ENCODE data around the gene C15orf61. TPM values are rescaled to one million over a fixed set of nuclear protein-coding genes. Genes with fewer than 3 reads are reported as not detected.

Gene C15orf61
- 4.5 TPM for total RNA-seq (ENCODE audit: unreplicated experiment)
- long read RNA-seq, full-length matches to known transcripts: 10 of 10 reads
- long read RNA-seq, partial matches to known transcripts: 0 of 10 reads
- long read RNA-seq, other reads (novel, unspliced or antisense): 0 of 10 reads

DNA sequence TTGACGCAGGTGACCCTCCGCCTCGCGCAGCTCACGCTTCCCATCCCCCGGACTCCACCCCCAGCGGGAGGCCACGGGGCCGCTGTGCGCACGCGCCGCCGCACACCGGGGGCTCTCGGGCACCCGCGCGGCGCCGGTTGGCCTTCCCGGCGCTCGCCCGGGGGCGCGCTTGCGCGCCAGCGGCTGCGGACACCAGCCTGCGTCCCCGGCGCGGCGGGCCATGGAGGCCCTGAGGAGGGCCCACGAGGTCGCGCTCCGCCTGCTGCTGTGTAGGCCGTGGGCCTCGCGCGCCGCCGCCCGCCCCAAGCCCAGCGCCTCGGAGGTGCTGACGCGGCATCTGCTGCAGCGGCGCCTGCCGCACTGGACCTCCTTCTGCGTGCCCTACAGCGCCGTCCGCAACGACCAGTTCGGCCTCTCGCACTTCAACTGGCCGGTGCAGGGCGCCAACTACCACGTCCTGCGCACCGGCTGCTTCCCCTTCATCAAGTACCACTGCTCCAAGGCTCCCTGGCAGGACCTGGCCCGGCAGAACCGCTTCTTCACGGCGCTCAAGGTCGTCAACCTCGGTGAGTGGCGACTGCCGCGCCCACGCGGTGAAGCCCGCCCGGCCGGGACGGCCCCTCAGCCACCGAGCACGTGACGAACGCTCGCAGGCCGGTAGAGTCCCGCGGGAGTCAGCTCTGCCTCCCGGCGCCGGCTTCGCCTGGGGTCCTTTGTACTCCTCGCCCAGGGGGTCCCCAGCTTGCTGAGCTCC, at the start of gene C15orf61:
C15orf61 (plus strand) TSS at position 103 of the 754 bp plus-strand sequence; CDS start at position 221, 118 bp downstream.
- Mint-ChIP-seq H3K4me1 (ENCODE audit: unreplicated experiment) (peaks cover 13% of the 10 kb centered on the region), H3K4me3 (ENCODE audit: unreplicated experiment) (peak within 1 kb of the TSS; percentile 91), H3K36me3 (ENCODE audit: low read depth, unreplicated experiment) (no peaks in the 10 kb centered on the region), H3K9me3 (ENCODE audit: unreplicated experiment) (no peaks in the 10 kb centered on the region), H3K27me3 (ENCODE audit: unreplicated experiment) (no peaks in the 10 kb centered on the region), H3K27ac (ENCODE audit: unreplicated experiment) (peak within 1 kb of the TSS; percentile 32)
- TF ChIP-seq, protein P1, sequence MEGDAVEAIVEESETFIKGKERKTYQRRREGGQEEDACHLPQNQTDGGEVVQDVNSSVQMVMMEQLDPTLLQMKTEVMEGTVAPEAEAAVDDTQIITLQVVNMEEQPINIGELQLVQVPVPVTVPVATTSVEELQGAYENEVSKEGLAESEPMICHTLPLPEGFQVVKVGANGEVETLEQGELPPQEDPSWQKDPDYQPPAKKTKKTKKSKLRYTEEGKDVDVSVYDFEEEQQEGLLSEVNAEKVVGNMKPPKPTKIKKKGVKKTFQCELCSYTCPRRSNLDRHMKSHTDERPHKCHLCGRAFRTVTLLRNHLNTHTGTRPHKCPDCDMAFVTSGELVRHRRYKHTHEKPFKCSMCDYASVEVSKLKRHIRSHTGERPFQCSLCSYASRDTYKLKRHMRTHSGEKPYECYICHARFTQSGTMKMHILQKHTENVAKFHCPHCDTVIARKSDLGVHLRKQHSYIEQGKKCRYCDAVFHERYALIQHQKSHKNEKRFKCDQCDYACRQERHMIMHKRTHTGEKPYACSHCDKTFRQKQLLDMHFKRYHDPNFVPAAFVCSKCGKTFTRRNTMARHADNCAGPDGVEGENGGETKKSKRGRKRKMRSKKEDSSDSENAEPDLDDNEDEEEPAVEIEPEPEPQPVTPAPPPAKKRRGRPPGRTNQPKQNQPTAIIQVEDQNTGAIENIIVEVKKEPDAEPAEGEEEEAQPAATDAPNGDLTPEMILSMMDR (IDR thresholded peaks at IDR 0.05; ENCODE audit: unreplicated experiment): no peak
- peak; percentile 77 for DNase-seq (ENCODE audit: low spot score)

DNA sequence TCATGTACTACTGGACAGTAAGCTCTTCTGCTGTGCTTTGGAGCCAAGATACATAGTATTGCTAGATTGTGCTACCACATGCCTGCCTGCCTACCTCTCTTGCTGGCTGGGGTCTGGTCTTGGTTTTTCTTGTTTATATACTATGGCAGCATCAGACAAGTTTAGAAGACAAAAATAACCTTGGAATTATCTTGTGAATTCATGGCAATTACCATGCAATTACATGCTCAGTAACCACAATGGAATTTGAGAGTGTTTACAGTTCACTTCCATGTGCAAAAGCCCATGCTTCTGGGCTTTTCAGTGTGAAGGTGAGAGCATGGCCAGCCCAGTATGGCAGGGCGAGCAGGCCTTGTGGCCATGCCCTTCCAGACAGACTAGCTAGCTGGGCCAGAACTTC, 48.0 kb upstream of the C15orf61 start:
- DNase-seq (ENCODE audit: low spot score): no peak
- H3K4me1 Mint-ChIP-seq (ENCODE audit: unreplicated experiment): no peaks in the 10 kb centered on the region
- peaks cover 1% of the 10 kb centered on the region for H3K27me3 Mint-ChIP-seq (ENCODE audit: unreplicated experiment)
- no peaks in the 10 kb centered on the region for H3K9me3 Mint-ChIP-seq (ENCODE audit: unreplicated experiment)
- no peak overlapping the region for H3K4me3 Mint-ChIP-seq (ENCODE audit: unreplicated experiment)
- TF ChIP-seq, protein P1 (IDR thresholded peaks at IDR 0.05; ENCODE audit: unreplicated experiment): no peak
- no peaks in the 10 kb centered on the region for H3K36me3 Mint-ChIP-seq (ENCODE audit: low read depth, unreplicated experiment)
- H3K27ac Mint-ChIP-seq (ENCODE audit: unreplicated experiment): no peak overlapping the region

DNA sequence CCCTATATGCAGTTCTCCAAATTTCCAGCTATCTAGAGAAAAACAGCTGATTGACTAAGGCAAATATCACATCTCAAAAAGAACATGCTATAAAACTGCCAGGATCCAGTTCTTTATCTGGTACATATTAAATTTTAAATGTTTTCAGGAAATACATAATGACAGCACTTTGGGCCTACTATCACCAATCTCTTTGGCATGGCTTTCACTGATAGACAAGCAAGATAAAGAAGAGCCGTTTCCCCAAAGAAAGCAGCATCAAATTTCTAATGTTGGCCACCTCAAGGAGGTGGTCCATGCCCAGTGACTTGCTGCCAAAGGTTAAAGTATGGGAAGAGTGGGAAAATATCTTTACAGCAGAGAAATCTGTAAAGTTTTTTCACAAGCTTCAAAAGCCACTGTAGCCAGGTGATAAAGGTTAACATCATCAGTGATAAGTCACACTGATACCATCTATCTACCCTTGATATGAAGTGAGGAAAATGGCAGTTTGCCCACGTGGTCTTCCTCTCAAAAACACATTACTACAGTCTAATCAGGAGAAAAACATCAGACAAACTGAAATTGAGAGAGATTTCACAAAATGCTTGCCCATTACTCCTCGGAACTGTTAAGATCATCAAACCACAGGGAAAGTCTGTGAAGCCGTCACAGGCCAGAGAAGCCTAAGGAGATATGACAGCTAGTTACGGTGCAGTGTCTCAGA, 46.4 kb upstream of the C15orf61 start:
- Mint-ChIP-seq H3K27me3 (ENCODE audit: unreplicated experiment) (peaks cover 1% of the 10 kb centered on the region), H3K4me3 (ENCODE audit: unreplicated experiment) (no peak overlapping the region), H3K36me3 (ENCODE audit: low read depth, unreplicated experiment) (no peaks in the 10 kb centered on the region), H3K27ac (ENCODE audit: unreplicated experiment) (no peak overlapping the region), H3K4me1 (ENCODE audit: unreplicated experiment) (peaks cover 9% of the 10 kb centered on the region), H3K9me3 (ENCODE audit: unreplicated experiment) (no peaks in the 10 kb centered on the region)
- no peak for DNase-seq (ENCODE audit: low spot score)
- TF ChIP-seq, protein P1 (IDR thresholded peaks at IDR 0.05; ENCODE audit: unreplicated experiment): no peak

DNA sequence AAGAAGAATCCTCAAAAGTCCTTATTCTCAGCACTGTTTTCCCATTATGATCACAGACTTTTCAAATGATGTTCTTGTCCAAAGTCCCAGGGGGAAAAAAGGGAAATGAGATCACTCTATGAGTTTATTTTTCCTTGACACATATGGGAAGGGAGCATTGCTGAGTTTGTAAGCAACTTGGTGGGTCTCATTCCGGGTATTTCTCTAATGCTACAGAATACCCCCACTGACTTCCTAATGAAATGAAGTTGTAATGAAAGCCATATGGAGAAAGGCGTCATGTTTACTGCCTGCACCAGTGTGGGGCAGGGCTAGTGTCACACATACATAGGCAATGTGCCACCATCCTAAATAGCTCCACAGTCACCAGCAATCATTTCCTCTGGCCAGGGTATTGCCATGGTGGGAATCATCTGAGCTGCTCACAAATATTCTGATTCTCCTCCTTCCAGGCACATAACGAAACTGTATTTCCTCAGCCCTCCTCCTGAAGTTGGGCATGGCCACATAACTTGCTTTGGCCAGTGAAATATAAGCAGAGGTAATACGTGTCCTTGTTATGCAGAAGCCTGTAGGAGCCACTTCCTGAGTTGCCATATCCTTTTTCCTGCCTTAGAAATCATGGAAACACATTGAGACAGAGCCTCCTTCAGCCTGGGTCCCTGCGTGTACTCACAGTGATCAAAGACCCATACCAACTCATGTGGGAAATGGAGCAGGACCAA, 41.0 kb upstream of the C15orf61 start:
- TF ChIP-seq, protein P1 (IDR thresholded peaks at IDR 0.05; ENCODE audit: unreplicated experiment): no peak
- peak overlapping the region; percentile 97 for H3K27ac Mint-ChIP-seq (ENCODE audit: unreplicated experiment)
- H3K27me3 Mint-ChIP-seq (ENCODE audit: unreplicated experiment): peaks cover 1% of the 10 kb centered on the region
- peaks cover 25% of the 10 kb centered on the region for H3K4me1 Mint-ChIP-seq (ENCODE audit: unreplicated experiment)
- peaks cover 3% of the 10 kb centered on the region for H3K9me3 Mint-ChIP-seq (ENCODE audit: unreplicated experiment)
- H3K4me3 Mint-ChIP-seq (ENCODE audit: unreplicated experiment): no peak overlapping the region
- DNase-seq (ENCODE audit: low spot score): peak; percentile 21
- no peaks in the 10 kb centered on the region for H3K36me3 Mint-ChIP-seq (ENCODE audit: low read depth, unreplicated experiment)
